ELR (cell line): Measurements from ENCODE around the gene AHCTF1.
A peak's percentile ranks its signal among the peaks of the same experiment; 100 is the strongest.
"Not testable (repeated sequence)": the region's sequence is repeated elsewhere in the genome, so short reads cannot be mapped to it uniquely, and the experiment has no call there.

Experiments
- DNase-seq: peaks from one replicate; pipeline ENCODE4 v3.0.0-alpha.2; 2015; ENCODE audit warnings: low read depth

Gene AHCTF1

GRCh38 chr1:246923482-246923881, 8.3 kb downstream of the AHCTF1 start:
- peak; percentile 42 for DNase-seq

- DNase-seq: peak; percentile 53
Observed at GRCh38 chr1:246921481-246921880, 10.3 kb downstream of the AHCTF1 start.

- DNase-seq: no peak
Observed at GRCh38 chr1:246919902-246920301, 11.8 kb downstream of the AHCTF1 start.

GRCh38 chr1:246916026-246916923, 15.5 kb downstream of the AHCTF1 start:
- DNase-seq: not testable (repeated sequence)

GRCh38 chr1:246907472-246907871, 24.3 kb downstream of the AHCTF1 start:
- DNase-seq: peak; percentile 61

- no peak for DNase-seq
Observed at GRCh38 chr1:246906833-246907232, 24.9 kb downstream of the AHCTF1 start.

- DNase-seq: no peak
Observed at GRCh38 chr1:246901874-246902273, 29.9 kb downstream of the AHCTF1 start.

GRCh38 chr1:246897302-246897701, 34.4 kb downstream of the AHCTF1 start:
- DNase-seq: no peak

GRCh38 chr1:246893191-246893939, 38.4 kb downstream of the AHCTF1 start:
- peak; percentile 10 for DNase-seq

- DNase-seq: no peak
Observed at GRCh38 chr1:246891105-246891504, 40.6 kb downstream of the AHCTF1 start.

GRCh38 chr1:246888522-246888921, 43.2 kb downstream of the AHCTF1 start:
- no peak for DNase-seq

GRCh38 chr1:246885389-246885788, 46.4 kb downstream of the AHCTF1 start:
- not testable (repeated sequence) for DNase-seq

- no peak for DNase-seq
Observed at GRCh38 chr1:246878551-246878950, 53.2 kb downstream of the AHCTF1 start.

- DNase-seq: no peak
Observed at GRCh38 chr1:246876431-246876830, 55.3 kb downstream of the AHCTF1 start.

- peak; percentile 93 for DNase-seq
Observed at GRCh38 chr1:246875041-246876026, 56.4 kb downstream of the AHCTF1 start.

- DNase-seq: no peak
Observed at GRCh38 chr1:246865921-246866320, 65.8 kb downstream of the AHCTF1 start.

- not testable (repeated sequence) for DNase-seq
Observed at GRCh38 chr1:246863791-246864190, 68.0 kb downstream of the AHCTF1 start.

- DNase-seq: no peak
Observed at GRCh38 chr1:246860401-246860800, 71.3 kb downstream of the AHCTF1 start.

- DNase-seq: no peak
Observed at GRCh38 chr1:246856371-246856770, 75.4 kb downstream of the AHCTF1 start.

- DNase-seq: not testable (repeated sequence)
Observed at GRCh38 chr1:246850640-246851039, 81.1 kb downstream of the AHCTF1 start.

GRCh38 chr1:246843876-246844275, 87.9 kb downstream of the AHCTF1 start:
- DNase-seq: no peak

GRCh38 chr1:246840761-246841160, 91.0 kb downstream of the AHCTF1 start:
- DNase-seq: not testable (repeated sequence)
